ENCODE measurements around the gene ATP5ME.

The ATP5ME gene

DNA sequence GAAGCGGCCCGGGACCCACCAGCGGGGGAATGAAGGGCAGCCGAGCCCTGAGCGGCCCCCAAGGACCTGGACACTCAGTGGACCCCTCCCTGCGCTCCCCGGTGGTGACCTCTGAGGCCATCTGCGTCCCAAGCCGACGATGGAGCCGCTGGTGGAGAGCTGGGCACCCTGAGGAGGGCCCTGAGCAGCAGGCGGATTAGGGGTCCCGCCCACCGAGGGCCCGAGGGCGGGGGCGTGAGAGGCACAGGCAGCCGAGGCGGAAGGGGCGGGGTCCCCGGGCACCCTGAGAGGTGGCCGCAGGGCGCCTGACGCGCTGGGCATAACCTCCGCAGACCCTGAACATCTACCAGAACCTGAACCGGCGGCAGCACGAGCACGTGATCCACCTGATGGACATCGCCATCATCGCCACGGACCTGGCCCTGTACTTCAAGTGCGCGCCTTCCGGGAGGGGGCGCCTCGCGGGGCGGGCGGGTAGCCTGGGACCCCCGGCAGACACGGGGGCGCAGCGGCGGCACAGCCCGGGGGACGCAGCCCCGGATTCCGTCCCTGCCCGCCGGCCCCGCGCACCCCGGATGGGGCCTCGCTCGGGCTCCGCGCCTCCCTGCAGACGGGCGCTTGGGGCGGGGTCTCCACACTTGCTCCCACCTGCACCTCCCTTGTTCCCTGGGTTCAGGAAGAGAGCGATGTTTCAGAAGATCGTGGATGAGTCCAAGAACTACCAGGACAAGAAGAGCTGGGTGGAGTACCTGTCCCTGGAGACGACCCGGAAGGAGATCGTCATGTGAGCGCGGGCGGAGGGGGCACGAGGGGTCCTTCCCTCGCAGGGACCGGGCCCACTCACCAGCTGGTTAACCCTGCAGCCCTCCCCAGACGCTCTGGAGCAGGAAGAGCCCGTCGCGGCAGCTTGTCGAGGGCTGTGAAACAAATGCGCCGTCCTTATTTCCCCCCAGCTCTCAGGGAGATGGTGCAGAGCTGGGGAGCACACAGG, 10.3 kb downstream of the ATP5ME start:
- H3K36me3 ChIP-seq (ENCODE audit: control insufficient read depth in 1 of 2, insufficient read depth in 2 of 2, low read length in 2 of 2): no peaks in the 10 kb centered on the region
- H3K4me3 ChIP-seq (ENCODE audit: low read depth in 1 of 2, low read length in 2 of 2): peak overlapping the region; percentile 66 to 88
- H3K9me3 ChIP-seq (ENCODE audit: control insufficient read depth in 1 of 2, low read length in 2 of 2): no peaks in the 10 kb centered on the region
- peaks cover 0 to 11% of the 10 kb centered on the region in 2 donors for H3K4me1 ChIP-seq (ENCODE audit: control insufficient read depth in 1 of 2, insufficient read depth in 2 of 2, low read length in 2 of 2)
- H3K27ac ChIP-seq (ENCODE audit: low read length): no peak overlapping the region
- H3K27me3 ChIP-seq (ENCODE audit: low read depth, low read length): no peaks in the 10 kb centered on the region

DNA sequence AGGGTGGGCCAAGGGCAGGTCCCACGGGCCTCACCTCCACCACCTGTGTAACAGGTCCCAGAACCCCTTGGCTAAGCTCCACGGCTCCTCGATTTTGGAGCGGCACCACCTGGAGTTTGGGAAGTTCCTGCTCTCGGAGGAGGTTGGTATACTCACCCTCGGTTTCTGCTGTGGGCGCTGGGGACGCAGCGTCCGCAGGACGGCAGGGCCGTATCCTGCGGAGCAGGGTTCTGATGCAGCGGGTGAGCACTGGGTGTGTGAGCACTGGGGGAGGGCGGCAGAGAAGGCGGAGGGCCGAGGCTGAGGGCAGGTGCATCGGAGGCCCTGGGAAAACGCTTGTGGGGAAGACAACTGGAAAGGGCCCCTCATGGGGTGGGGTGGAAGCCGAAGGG, 11.0 kb downstream of the ATP5ME start:
- no peaks in the 10 kb centered on the region for H3K27me3 ChIP-seq (ENCODE audit: low read depth, low read length)
- no peak overlapping the region for H3K27ac ChIP-seq (ENCODE audit: low read length)
- H3K4me1 ChIP-seq (ENCODE audit: control insufficient read depth in 1 of 2, insufficient read depth in 2 of 2, low read length in 2 of 2): peaks cover 0 to 11% of the 10 kb centered on the region in 2 donors
- no peaks in the 10 kb centered on the region for H3K36me3 ChIP-seq (ENCODE audit: control insufficient read depth in 1 of 2, insufficient read depth in 2 of 2, low read length in 2 of 2)
- no peaks in the 10 kb centered on the region for H3K9me3 ChIP-seq (ENCODE audit: control insufficient read depth in 1 of 2, low read length in 2 of 2)
- H3K4me3 ChIP-seq (ENCODE audit: low read depth in 1 of 2, low read length in 2 of 2): peak overlapping the region; percentile 66 to 88

DNA sequence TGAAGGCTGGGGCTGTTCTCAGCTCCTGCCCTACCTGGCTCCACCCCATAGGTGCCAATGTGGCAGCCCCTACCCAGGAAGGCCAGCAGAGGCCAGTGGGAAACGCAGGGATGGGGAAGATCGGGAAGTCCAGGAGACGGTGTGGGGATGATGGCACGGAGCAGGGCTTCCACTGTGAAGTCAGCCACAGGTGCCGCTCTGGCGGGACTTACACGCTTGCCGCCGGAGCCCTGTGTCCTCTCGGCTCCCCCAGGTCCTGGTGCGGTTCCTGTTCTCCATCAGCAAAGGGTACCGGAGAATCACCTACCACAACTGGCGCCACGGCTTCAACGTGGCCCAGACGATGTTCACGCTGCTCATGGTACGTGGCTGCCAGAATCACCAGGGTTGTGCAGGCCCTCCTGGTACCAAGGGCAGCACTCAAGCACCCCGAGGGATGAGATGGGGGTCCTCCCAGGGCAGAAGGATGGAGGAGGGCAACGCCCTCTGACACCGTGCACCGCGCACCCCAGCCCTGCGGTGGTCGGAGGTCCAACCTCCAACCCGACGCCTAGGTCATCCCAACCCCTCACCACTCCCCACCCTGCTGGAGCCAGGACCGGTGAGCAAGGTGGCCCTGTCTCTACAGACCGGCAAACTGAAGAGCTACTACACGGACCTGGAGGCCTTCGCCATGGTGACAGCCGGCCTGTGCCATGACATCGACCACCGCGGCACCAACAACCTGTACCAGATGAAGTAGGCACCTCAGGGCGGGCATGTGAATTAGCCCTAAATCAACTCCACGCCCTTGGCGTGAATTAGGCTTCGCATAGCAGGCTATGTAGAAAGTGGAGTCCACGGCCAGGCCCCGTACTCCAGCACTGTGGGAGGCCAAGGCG, 12.0 kb downstream of the ATP5ME start:
- no peaks in the 10 kb centered on the region for H3K9me3 ChIP-seq (ENCODE audit: control insufficient read depth in 1 of 2, low read length in 2 of 2)
- no peak overlapping the region for H3K4me3 ChIP-seq (ENCODE audit: low read depth in 1 of 2, low read length in 2 of 2)
- no peak overlapping the region for H3K27ac ChIP-seq (ENCODE audit: low read length)
- peaks cover 0 to 11% of the 10 kb centered on the region in 2 donors for H3K4me1 ChIP-seq (ENCODE audit: control insufficient read depth in 1 of 2, insufficient read depth in 2 of 2, low read length in 2 of 2)
- no peaks in the 10 kb centered on the region for H3K27me3 ChIP-seq (ENCODE audit: low read depth, low read length)
- H3K36me3 ChIP-seq (ENCODE audit: control insufficient read depth in 1 of 2, insufficient read depth in 2 of 2, low read length in 2 of 2): no peaks in the 10 kb centered on the region

DNA sequence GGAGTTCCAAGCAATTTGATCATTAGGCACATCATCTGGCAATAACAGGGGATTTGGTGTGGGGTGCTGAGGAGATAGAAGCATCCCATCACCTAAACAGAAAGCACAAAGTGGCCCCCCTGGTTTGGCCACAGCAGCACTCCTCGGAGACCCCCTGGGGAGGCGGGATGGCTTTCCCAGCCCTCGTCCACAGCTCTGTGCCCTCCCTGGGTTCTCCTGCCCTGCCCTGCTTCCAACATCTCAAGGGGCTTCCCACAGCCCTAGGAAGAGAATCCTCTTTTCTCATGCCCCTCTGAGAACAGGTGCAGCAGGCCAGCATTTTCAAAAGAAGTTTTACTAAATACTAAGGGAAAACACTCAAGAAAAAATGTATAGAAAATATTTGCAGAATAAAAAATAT, 12.8 kb downstream of the ATP5ME start:
- Histone ChIP-seq H3K36me3 (ENCODE audit: control insufficient read depth in 1 of 2, insufficient read depth in 2 of 2, low read length in 2 of 2) (no peaks in the 10 kb centered on the region), H3K4me3 (ENCODE audit: low read depth in 1 of 2, low read length in 2 of 2) (no peak overlapping the region), H3K27ac (ENCODE audit: low read length) (no peak overlapping the region), H3K9me3 (ENCODE audit: control insufficient read depth in 1 of 2, low read length in 2 of 2) (no peaks in the 10 kb centered on the region), H3K27me3 (ENCODE audit: low read depth, low read length) (no peaks in the 10 kb centered on the region), H3K4me1 (ENCODE audit: control insufficient read depth in 1 of 2, insufficient read depth in 2 of 2, low read length in 2 of 2) (peaks cover 0 to 11% of the 10 kb centered on the region in 2 donors)

DNA sequence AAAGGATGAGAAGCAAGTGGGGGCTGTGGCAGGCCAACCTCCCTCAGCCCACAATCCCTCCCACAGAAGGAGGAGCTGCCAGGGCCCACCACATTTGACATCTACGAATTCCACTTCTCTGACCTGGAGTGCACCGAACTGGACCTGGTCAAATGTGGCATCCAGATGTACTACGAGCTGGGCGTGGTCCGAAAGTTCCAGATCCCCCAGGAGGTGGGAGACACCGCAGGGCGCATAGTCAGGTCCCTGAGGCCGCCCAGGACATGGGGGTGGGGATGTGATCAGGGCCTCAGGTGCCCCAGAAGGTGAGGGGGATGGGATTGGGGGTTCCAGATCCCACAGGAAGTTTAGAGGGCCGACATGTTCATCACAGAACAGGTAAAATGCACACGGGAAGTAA, 13.7 kb downstream of the ATP5ME start:
- Histone ChIP-seq H3K27me3 (ENCODE audit: low read depth, low read length) (no peaks in the 10 kb centered on the region), H3K36me3 (ENCODE audit: control insufficient read depth in 1 of 2, insufficient read depth in 2 of 2, low read length in 2 of 2) (no peaks in the 10 kb centered on the region)

DNA sequence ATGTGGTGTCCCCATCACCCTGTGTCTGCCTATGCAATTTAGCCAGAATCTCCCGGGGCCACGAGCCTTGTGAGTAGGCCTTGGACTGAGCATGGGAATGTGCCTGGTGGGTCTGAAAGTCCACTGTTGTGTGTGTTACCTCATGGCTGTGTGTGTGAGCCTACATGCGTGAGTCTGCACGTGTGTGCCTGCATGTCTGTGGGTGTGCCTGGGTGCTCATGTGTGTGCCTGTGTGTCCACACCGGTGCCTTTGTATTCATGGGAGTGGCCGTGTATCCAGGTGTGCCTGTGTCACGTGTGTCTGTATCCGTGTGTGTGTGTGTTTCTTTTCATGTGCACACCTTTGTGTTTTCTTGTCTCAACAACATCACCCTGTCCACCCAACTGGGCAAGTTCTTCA, 14.2 kb downstream of the ATP5ME start:
- no peaks in the 10 kb centered on the region for H3K27me3 ChIP-seq (ENCODE audit: low read depth, low read length)
- H3K4me1 ChIP-seq (ENCODE audit: control insufficient read depth in 1 of 2, insufficient read depth in 2 of 2, low read length in 2 of 2): peaks cover 0 to 11% of the 10 kb centered on the region in 2 donors
- H3K4me3 ChIP-seq (ENCODE audit: low read depth in 1 of 2, low read length in 2 of 2): no peak overlapping the region
- H3K27ac ChIP-seq (ENCODE audit: low read length): no peak overlapping the region
- H3K36me3 ChIP-seq (ENCODE audit: control insufficient read depth in 1 of 2, insufficient read depth in 2 of 2, low read length in 2 of 2): no peaks in the 10 kb centered on the region
- H3K9me3 ChIP-seq (ENCODE audit: control insufficient read depth in 1 of 2, low read length in 2 of 2): no peaks in the 10 kb centered on the region

More for the DNA sequence above, 13.7 kb downstream of the ATP5ME start:
- Histone ChIP-seq H3K27ac (ENCODE audit: low read length) (no peak overlapping the region), H3K4me3 (ENCODE audit: low read depth in 1 of 2, low read length in 2 of 2) (no peak overlapping the region), H3K4me1 (ENCODE audit: control insufficient read depth in 1 of 2, insufficient read depth in 2 of 2, low read length in 2 of 2) (peaks cover 0 to 11% of the 10 kb centered on the region in 2 donors), H3K9me3 (ENCODE audit: control insufficient read depth in 1 of 2, low read length in 2 of 2) (no peaks in the 10 kb centered on the region)

DNA sequence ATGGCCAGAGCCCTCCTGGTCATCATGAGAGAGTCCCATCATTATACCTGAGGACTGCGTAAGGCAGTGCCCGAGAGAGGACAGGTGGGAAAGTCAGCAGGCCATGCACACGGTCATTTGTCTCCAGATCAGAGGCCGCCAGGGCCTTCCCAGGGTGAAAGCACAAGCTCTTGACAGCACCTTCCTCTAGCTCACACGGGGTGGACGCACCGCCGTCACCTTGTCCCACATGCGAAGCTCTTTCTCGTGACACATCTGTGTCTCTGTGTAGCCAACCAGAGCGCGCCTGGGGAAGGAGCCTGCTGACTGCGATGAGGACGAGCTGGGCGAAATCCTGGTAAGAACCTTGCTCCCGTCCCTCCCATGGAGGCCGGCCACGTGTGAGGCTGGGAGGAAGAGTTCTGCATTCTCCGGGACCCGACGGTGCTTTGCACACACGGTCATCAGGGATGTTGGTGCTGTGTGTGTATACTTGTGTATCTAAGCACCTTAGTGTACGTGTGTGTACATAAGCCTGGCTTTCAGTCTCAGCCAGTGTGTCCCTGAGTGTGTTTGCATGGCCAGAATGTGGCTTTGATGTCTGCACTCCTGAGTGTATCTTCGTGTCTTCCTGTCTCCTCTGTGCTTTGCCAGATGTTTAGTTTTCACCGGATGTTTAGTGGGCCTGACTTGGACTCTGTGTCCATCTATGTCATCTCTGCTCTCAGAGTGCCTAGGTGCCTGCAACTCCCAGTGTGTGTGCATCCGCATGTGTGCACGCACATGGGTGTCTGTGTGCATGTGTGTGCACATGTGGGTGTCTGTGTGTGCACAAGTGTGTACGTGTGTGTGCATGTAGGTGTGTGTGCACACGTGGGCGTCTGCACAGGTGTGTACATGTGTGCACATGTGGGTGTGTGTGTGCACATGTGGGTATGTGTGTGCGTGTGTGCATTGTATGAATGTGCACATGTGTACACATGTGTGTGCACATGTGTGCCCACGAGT, 15.1 kb downstream of the ATP5ME start:
- H3K4me3 ChIP-seq (ENCODE audit: low read depth in 1 of 2, low read length in 2 of 2): no peak overlapping the region
- no peak overlapping the region for H3K27ac ChIP-seq (ENCODE audit: low read length)
- no peaks in the 10 kb centered on the region for H3K36me3 ChIP-seq (ENCODE audit: control insufficient read depth in 1 of 2, insufficient read depth in 2 of 2, low read length in 2 of 2)

DNA sequence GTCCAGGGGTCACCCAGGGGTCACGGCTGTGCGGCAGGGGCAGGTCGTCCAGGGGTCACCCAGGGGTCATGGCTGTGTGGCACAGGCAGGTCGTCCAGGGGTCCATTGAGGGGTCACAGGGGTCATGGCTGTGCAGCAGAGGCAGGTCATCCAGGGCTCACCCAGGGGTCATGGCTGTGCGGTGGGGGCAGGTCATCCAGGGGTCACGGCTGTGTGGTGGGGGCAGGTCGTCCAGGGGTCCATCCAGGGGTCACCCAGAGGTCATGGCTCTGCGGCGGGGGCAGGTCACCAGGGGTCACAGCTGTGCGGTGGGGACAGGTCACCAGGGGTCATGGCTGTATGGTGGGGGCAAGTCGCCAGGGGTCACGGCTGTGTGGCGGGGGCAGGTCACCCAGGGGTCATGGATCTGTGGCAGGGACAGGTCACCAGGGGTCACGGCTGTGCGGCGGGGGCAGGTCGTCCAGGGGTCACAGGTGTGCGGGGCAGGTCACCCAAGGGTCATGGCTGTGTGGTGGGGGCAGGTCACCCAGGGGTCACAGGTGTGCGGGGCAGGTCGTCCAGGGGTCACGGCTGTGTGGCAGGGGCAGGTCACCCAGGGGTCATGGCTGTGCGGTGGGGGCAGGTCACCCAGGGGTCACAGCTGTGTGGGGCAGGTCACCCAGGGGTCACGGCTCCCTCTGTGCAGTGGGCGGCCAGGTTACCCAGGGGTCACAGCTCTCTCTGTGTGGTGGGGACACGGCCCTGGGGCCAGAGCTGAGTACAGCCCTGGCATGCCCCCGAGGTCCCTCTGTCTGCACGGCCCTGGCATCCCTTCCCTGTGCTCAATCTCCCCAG, 16.0 kb downstream of the ATP5ME start:
- no peaks in the 10 kb centered on the region for H3K9me3 ChIP-seq (ENCODE audit: control insufficient read depth in 1 of 2, low read length in 2 of 2)
- no peak overlapping the region for H3K4me3 ChIP-seq (ENCODE audit: low read depth in 1 of 2, low read length in 2 of 2)
- no peaks in the 10 kb centered on the region for H3K27me3 ChIP-seq (ENCODE audit: low read depth, low read length)

More for the DNA sequence above, 15.1 kb downstream of the ATP5ME start:
- Histone ChIP-seq H3K9me3 (ENCODE audit: control insufficient read depth in 1 of 2, low read length in 2 of 2) (no peaks in the 10 kb centered on the region), H3K4me1 (ENCODE audit: control insufficient read depth in 1 of 2, insufficient read depth in 2 of 2, low read length in 2 of 2) (peaks cover 0 to 5% of the 10 kb centered on the region in 2 donors), H3K27me3 (ENCODE audit: low read depth, low read length) (no peaks in the 10 kb centered on the region)

DNA sequence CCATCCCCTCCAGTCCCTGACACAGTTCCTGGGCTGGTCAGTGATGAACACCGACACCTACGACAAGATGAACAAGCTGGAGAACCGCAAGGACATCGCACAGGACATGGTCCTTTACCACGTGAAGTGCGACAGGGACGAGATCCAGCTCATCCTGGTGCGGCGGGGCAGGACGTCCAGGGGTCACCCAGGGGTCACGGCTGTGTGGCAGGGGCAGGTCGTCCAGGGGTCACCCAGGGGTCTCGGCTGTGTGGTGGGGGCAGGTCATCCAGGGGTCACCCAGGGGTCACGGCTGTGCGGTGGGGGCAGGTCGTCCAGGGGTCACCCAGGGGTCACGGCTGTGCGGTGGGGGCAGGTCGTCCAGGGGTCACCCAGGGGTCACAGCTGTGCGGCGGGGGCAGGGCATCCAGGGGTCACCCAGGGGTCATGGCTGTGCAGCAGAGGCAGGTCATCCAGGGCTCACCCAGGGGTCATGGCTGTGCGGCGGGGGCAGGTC, 16.7 kb downstream of the ATP5ME start:
- H3K9me3 ChIP-seq (ENCODE audit: control insufficient read depth in 1 of 2, low read length in 2 of 2): no peaks in the 10 kb centered on the region
- H3K4me1 ChIP-seq (ENCODE audit: control insufficient read depth in 1 of 2, insufficient read depth in 2 of 2, low read length in 2 of 2): no peaks in the 10 kb centered on the region
- no peaks in the 10 kb centered on the region for H3K36me3 ChIP-seq (ENCODE audit: control insufficient read depth in 1 of 2, insufficient read depth in 2 of 2, low read length in 2 of 2)
- H3K27me3 ChIP-seq (ENCODE audit: low read depth, low read length): no peaks in the 10 kb centered on the region
- no peak overlapping the region for H3K4me3 ChIP-seq (ENCODE audit: low read depth in 1 of 2, low read length in 2 of 2)
- no peak overlapping the region for H3K27ac ChIP-seq (ENCODE audit: low read length)

More for the DNA sequence above, 16.0 kb downstream of the ATP5ME start:
- Histone ChIP-seq H3K4me1 (ENCODE audit: control insufficient read depth in 1 of 2, insufficient read depth in 2 of 2, low read length in 2 of 2) (peaks cover 0 to 3% of the 10 kb centered on the region in 2 donors), H3K27ac (ENCODE audit: low read length) (no peak overlapping the region), H3K36me3 (ENCODE audit: control insufficient read depth in 1 of 2, insufficient read depth in 2 of 2, low read length in 2 of 2) (no peaks in the 10 kb centered on the region)

All from muscle layer of duodenum (tissue), 2 donors.